Activated CD8-positive, alpha-beta memory T cell treated with anti-CD3 and anti-CD28 coated beads, Interleukin-2, amount 50 U/mL, for 1 hour (primary cell): ENCODE results near the gene FPR1.
"Not testable (repeated sequence)": the region's sequence is repeated elsewhere in the genome, so short reads cannot be mapped to it uniquely, and the experiment has no call there.

Experiments used
- DNase-seq: peaks from one replicate; pipeline ENCODE4 v3.0.0-alpha.2; 2020; ENCODE audit errors: extremely low read depth

Gene FPR1

GRCh38 chr19:51779703-51780102 lies 28.0 kb upstream of the FPR1 start:
- no peak for DNase-seq

GRCh38 chr19:51779181-51779580 lies 27.5 kb upstream of the FPR1 start:
- no peak for DNase-seq

- no peak for DNase-seq
These were observed 26.1 kb upstream of the FPR1 start for GRCh38 chr19:51777570-51778462.

GRCh38 chr19:51776561-51776960 lies 24.9 kb upstream of the FPR1 start:
- not testable (repeated sequence) for DNase-seq

- DNase-seq = no peak
These were observed 21.3 kb upstream of the FPR1 start for GRCh38 chr19:51772977-51773376.

- DNase-seq = no peak
These were observed 19.9 kb upstream of the FPR1 start for GRCh38 chr19:51771376-51772130.

GRCh38 chr19:51766461-51766860 lies 14.8 kb upstream of the FPR1 start:
- no peak for DNase-seq

- DNase-seq = no peak
These were observed 13.4 kb upstream of the FPR1 start for GRCh38 chr19:51765086-51765485.

- no peak for DNase-seq
These were observed 10.0 kb upstream of the FPR1 start for GRCh38 chr19:51761696-51762095.

- DNase-seq = no peak
These were observed 9.1 kb upstream of the FPR1 start, which contains the start of gene FPR2 for GRCh38 chr19:51760697-51761356. FPR2 (plus strand) TSS chr19:51761180; CDS start chr19:51768659, 7,479 bp downstream.

- no peak for DNase-seq
These were observed 3.9 kb upstream of the FPR1 start for GRCh38 chr19:51755571-51755970.

- no peak for DNase-seq
These were observed 3.1 kb upstream of the FPR1 start for GRCh38 chr19:51754770-51755169.

GRCh38 chr19:51754109-51754508 lies 2.4 kb upstream of the FPR1 start:
- DNase-seq = no peak

- no peak for DNase-seq
These were observed 1.1 kb downstream of the FPR1 start for GRCh38 chr19:51750400-51751094.

GRCh38 chr19:51749979-51750378 lies 1.7 kb downstream of the FPR1 start:
- no peak for DNase-seq

- DNase-seq = no peak
These were observed 4.9 kb downstream of the FPR1 start for GRCh38 chr19:51746731-51747130.

GRCh38 chr19:51743405-51743804 lies 8.3 kb downstream of the FPR1 start:
- no peak for DNase-seq

- no peak for DNase-seq
These were observed 8.9 kb downstream of the FPR1 start for GRCh38 chr19:51742789-51743188.

- no peak for DNase-seq
These were observed 11.3 kb downstream of the FPR1 start for GRCh38 chr19:51740356-51740755.

GRCh38 chr19:51739466-51740213 lies 12.0 kb downstream of the FPR1 start:
- DNase-seq = no peak

GRCh38 chr19:51738523-51738922 lies 13.2 kb downstream of the FPR1 start:
- DNase-seq = not testable (repeated sequence)
